Heart left ventricle (tissue), 16 donors: Measurements from ENCODE around the gene MICAL2. TPM values are rescaled to one million over a fixed set of nuclear protein-coding genes. Genes with fewer than 3 reads are reported as not detected.

Experiments
- ATAC-seq, 4 donors: fragments of 200-7000 bp; cut with Tn5 transposase; one replicate each; pipeline ENCODE4 v1.9.1; 2020 to 2022; ENCODE audit warnings: moderate library complexity in 4 of 4, mild to moderate bottlenecking in 3 of 4, moderate number of reproducible peaks in 1 of 4
- DNase-seq, 5 donors: peaks; one replicate each; pipeline ENCODE4 v3.0.0-alpha.2; 2020
- H3K27ac ChIP-seq, 12 donors: fragments of 200-600 bp; sonication (generic) in 4 of 12; one replicate each; pipeline versions ENCODE4 v1.5.0 to v1.8.0; 2016 to 2022; ENCODE audit warnings: mild to moderate bottlenecking in 2 of 12
- H3K27me3 ChIP-seq, 9 donors: fragments of 200-600 bp; sonication (generic) in 2 of 9; one replicate each; pipeline versions ENCODE4 v1.5.1 to v1.8.0; 2016 to 2022; ENCODE audit warnings: mild to moderate bottlenecking in 3 of 9
- H3K36me3 ChIP-seq, 9 donors: fragments of 200-600 bp; sonication (generic) in 2 of 9; one replicate each; pipeline versions ENCODE4 v1.5.0 to v1.8.0; 2018 to 2022; ENCODE audit warnings: mild to moderate bottlenecking in 2 of 9
- H3K4me1 ChIP-seq, 12 donors: fragments of 200-600 bp; sonication (generic) in 4 of 12; one replicate each; pipeline versions ENCODE4 v1.5.0 to v1.8.0; 2016 to 2022; ENCODE audit warnings: mild to moderate bottlenecking in 3 of 12
- H3K4me3 ChIP-seq, 12 donors: fragments of 200-600 bp; sonication (generic) in 4 of 12; one replicate each; pipeline versions ENCODE4 v1.5.0 to v1.8.0; 2017 to 2022; ENCODE audit warnings: mild to moderate bottlenecking in 9 of 12, moderate library complexity in 4 of 12
- H3K9me3 ChIP-seq, 12 donors: fragments of 200-600 bp; sonication (generic) in 4 of 12; one replicate each; pipeline versions ENCODE4 v1.5.0 to v1.8.0; 2016 to 2022; ENCODE audit warnings: mild to moderate bottlenecking in 1 of 12
- POLR2A ChIP-seq, 2 donors: fragments of 450-650 bp; IDR thresholded peaks; one replicate each; pipeline ENCODE4 v1.6.1; 2017; ENCODE audit warnings: antibody characterized with exemption in 2 of 2, mild to moderate bottlenecking in 2 of 2, moderate library complexity in 2 of 2
- WGBS, 4 donors: extraction: QIAGEN DNeasy Blood & Tissue Kit in 2 of 4; methylation state at CpG; one replicate each; pipeline versions ENCODE4 v1.1.5 to v1.1.7; 2013 to 2018; 5-methylcytosine and 5-hydroxymethylcytosine counted together
- intact Hi-C, 10 donors: fragments of 100-400 bp; cut with DNase I; formaldehyde crosslinking; loops; one replicate each; pipeline versions ENCODE4 v1.11.1 to v1.14.2; 2022
- polyA plus RNA-seq, 2 donors: library from polyadenylated mRNA; stranded (reverse); fragments of 200-250 nt; gene quantifications; one replicate each; pipeline ENCODE4 v1.2.3, GENCODE V29; 2013
- total RNA-seq, 9 donors: library from RNA; depleted of rRNA in 2 of 9; stranded (reverse); fragments of >200 nt in 2 of 9; fragmentation: NEBNext Ultra II Directional in 3 of 9; extraction: Animal tissue kit (Norgen Biotek cat#: 25700) in 3 of 9; gene quantifications; one replicate each; pipeline versions ENCODE4 v1.1.0 to v1.2.4, GENCODE V29; 2016 to 2023
- TF ChIP-seq, protein P1 (sequence below), 12 donors: fragments of 200-600 bp; sonication (generic) in 4 of 12; IDR thresholded peaks; one replicate each; pipeline versions ENCODE4 v1.5.0 to v1.8.0; 2018 to 2022; ENCODE audit warnings: antibody characterized with exemption in 12 of 12, mild to moderate bottlenecking in 5 of 12
- donor health status: ischemic (EF 13 %, LVEDD 7.1; RV severe dilation, severe dysfunction).
- donor health status: healthy with polysubstance abuse.
- donor health status: DM: no; HTN: yes; CAD: no.
- donor health status: DM: no; HTN: no; CAD: no.
- donor health status: ischemic (EF 25% LVEDD 6.9; RV normal size, moderate dysfunction).
- donor health status: ischemic (EF 25% LVEDD 5.7; RV mildly dilated, moderate dysfunction).
- donor health status: healthy.
- donor health status: DM: yes; HTN: yes; CAD: no.
- donor health status: ischemic (EF 35%, LVEDD 5.7; RV mildly dilated, moderate dysfunction).
- donor health status: nonischemic (EF 11% LVEDD 7.7; RV severe dilation, severe dysfunction).
- donor health status: DM: yes; HTN: yes; CAD: no.
- donor health status: PGD.
- donor health status: ischemic (EF 29% LVEDD 5.4; RV normal size, mild dysfunction).
- donor health status: nonischemic (EF 23%, LVEDD 6.1; RV moderate dilation, normal function).

MICAL2 gene
- total and polyA plus RNA-seq, 11 donors: 37.6 to 110 (median 86.4) TPM

DNA sequence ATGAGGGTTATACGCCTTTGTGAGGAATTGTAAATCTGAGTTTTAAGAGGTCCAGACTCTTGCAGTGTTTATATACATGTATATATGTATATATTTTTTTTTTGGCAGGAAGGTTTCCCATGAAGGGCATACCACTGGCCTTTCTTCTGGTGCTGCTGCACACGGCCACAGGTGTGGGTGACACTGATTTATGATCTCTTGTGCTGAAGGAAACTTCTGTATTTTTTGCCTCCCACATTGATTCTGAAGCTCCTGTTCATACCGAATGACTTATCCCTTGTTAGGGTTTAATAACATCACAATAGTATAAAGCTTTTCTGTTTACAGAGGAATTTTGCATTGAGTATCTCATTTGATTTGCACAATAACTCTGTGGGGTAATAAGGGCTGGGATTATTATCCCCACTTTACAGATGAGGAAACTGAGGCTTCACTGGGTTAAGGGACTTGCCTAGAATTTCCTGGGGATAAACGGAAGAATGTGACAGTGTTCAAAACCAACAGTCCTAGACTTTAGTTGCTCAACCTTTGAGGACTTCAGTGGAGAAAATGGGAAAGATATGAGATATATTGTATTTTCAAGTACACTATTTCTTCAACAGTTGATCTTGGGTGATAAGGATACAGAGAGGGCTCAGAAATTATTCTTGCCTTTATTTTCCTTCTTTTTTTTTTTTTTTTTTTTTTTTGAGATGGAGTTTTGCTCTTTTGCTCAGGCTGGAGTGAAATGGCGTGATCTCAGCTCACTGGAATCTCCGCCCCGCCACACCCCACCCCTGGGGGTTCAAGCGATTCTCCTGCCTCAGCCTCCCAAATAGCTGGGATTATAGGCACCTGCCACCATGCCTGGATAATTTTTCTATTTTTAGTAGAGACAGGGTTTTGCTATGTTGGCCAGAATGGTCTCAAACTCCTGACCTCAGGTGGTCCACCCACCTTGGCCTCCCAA is 70.1 kb downstream of the MICAL2 start:
- intact Hi-C loops: loop anchor here in 2 of 10 donors (5.0 kb wide), 3 partner anchors 37 to 68 kb away; partner anchors contain the start of gene MICAL2 (in 1 of the 2)
- Histone ChIP-seq H3K36me3 (peaks cover 0 to 6% (median 0%) of the 10 kb centered on the region in 9 donors), H3K9me3 (no peaks in the 10 kb centered on the region), H3K27me3 (no peaks in the 10 kb centered on the region), H3K4me3 (no peak overlapping the region), H3K27ac (peak overlapping the region in 10 of 12 donors; percentile 36 to 80 (median 64)), H3K4me1 (peaks cover 10 to 72% (median 54%) of the 10 kb centered on the region in 12 donors)
- DNase-seq: no peak
- WGBS, 4 donors: 66 to 83% (median 77%) methylated on average over 8 of the region's 8 CpGs
- ATAC-seq: no peak
- no peak for TF ChIP-seq POLR2A (IDR thresholded peaks at IDR 0.05)
- TF ChIP-seq, protein P1, sequence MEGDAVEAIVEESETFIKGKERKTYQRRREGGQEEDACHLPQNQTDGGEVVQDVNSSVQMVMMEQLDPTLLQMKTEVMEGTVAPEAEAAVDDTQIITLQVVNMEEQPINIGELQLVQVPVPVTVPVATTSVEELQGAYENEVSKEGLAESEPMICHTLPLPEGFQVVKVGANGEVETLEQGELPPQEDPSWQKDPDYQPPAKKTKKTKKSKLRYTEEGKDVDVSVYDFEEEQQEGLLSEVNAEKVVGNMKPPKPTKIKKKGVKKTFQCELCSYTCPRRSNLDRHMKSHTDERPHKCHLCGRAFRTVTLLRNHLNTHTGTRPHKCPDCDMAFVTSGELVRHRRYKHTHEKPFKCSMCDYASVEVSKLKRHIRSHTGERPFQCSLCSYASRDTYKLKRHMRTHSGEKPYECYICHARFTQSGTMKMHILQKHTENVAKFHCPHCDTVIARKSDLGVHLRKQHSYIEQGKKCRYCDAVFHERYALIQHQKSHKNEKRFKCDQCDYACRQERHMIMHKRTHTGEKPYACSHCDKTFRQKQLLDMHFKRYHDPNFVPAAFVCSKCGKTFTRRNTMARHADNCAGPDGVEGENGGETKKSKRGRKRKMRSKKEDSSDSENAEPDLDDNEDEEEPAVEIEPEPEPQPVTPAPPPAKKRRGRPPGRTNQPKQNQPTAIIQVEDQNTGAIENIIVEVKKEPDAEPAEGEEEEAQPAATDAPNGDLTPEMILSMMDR (IDR thresholded peaks at IDR 0.05): no peak

DNA sequence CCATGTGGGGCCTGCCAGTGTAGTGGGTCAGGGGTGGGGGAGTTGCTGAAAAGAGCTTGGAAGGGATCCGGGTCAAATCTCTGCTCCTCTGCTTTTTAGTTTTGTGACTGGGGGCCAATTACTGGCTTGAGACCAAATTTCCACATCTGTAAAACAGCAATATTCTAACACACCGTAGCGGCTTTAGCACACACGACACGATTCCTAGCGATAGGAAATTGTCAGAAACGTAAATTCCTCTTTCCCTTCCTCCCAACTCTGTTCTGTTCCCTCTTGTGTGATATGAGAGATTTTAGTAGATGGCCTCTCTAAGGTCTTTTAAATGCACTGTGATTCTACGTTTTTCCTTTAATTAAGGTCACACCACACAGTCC is 71.9 kb downstream of the MICAL2 start:
- Histone ChIP-seq H3K9me3 (no peaks in the 10 kb centered on the region), H3K36me3 (peaks cover 0 to 3% (median 0%) of the 10 kb centered on the region in 9 donors), H3K27ac (peak overlapping the region; percentile 46 to 84 (median 74)), H3K4me1 (peaks cover 10 to 89% (median 64%) of the 10 kb centered on the region in 12 donors), H3K27me3 (no peaks in the 10 kb centered on the region), H3K4me3 (no peak overlapping the region)
- DNase-seq: no peak
- ATAC-seq: no peak
- intact Hi-C loops: loop anchor here in 2 of 10 donors (5.0 kb wide), 3 partner anchors 35 to 70 kb away; partner anchors contain the start of gene MICAL2 (in 1 of the 2)
- WGBS, 4 donors: 29 to 41% (median 37%) methylated on average over 8 of the region's 8 CpGs
- TF ChIP-seq POLR2A (IDR thresholded peaks at IDR 0.05): no peak
- TF ChIP-seq, protein P1 (IDR thresholded peaks at IDR 0.05): no peak

DNA sequence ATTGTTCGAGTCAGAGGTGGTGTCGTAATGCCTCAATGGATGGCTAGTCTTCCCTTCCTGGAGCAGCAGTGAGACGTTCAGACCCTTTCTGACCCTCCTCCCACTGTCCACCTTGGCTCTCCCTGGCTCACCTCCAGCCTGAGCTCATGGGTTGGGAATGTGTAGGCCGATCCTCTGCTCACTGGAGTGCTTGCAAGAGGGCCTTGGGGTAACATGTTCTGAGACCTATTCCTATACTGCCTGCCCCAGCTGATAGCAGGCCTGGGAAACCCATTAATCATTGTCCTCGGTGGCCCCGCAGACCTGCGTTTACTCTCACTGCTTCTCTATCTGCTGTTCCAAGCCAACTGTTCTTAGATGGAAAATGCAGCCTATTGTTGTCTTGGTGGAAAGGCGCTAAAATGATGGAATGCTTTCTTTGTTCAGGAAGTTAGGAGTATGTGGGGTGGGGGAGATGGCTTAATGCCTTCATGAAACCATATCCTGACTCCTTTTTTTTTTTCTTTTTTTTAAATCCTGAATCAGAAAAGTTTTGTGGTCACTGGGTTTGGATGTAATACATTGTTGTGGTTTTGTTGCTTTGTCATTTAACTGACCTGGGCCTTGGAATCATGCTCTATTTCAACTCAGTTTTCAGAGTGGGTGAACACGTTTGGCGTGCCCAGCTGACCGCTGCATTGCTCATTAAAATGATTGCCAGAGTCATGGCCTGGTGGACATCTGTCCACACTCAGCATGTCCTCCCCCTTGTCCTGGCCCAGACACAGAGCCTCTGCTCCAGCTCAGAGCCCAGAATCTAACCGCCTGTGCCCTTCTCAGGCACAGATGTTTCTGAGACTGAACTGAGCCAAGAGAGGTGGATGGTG is 72.5 kb downstream of the MICAL2 start:
- H3K4me3 ChIP-seq: no peak overlapping the region
- no peaks in the 10 kb centered on the region for H3K9me3 ChIP-seq
- peak; percentile 76 to 84 (median 82) for ATAC-seq
- DNase-seq: peak in 4 of 5 donors; percentile 71 to 79 (median 72)
- intact Hi-C loops: loop anchor here in 2 of 10 donors (5.0 kb wide), 3 partner anchors 34 to 71 kb away; partner anchors contain the start of gene MICAL2 (in 1 of the 2)
- peak overlapping the region; percentile 46 to 84 (median 74) for H3K27ac ChIP-seq
- H3K36me3 ChIP-seq: peaks cover 0 to 3% (median 0%) of the 10 kb centered on the region in 9 donors
- no peaks in the 10 kb centered on the region for H3K27me3 ChIP-seq
- 18 to 28% (median 22%) methylated on average over 12 of the region's 12 CpGs for WGBS, 4 donors
- TF ChIP-seq, protein P1 (IDR thresholded peaks at IDR 0.05): no peak
- TF ChIP-seq POLR2A (IDR thresholded peaks at IDR 0.05): no peak
- H3K4me1 ChIP-seq: peaks cover 10 to 90% (median 64%) of the 10 kb centered on the region in 12 donors
